ENCODE measurements around the gene ECHS1.

- TF ChIP-seq CTCF (IDR thresholded peaks at IDR 0.05; ENCODE audit: extremely low read depth in 1 of 2, insufficient read depth in 1 of 2, low read depth in 1 of 2, low read length in 2 of 2) = no peak
- no peak for TF ChIP-seq POLR2A (IDR thresholded peaks at IDR 0.05; ENCODE audit: low read depth, low read length)
- no peak for TF ChIP-seq EZH2 (IDR thresholded peaks at IDR 0.05; ENCODE audit: borderline replicate concordance, low read depth, low read length, severe bottlenecking)
- no peak for TF ChIP-seq POLR2AphosphoS5 (IDR thresholded peaks at IDR 0.05; ENCODE audit: insufficient read depth, low read depth, low read length)
- TF ChIP-seq MAX (IDR thresholded peaks at IDR 0.05; ENCODE audit: insufficient read depth, insufficient read length) = no peak
- TF ChIP-seq FOS (IDR thresholded peaks at IDR 0.05; ENCODE audit: borderline replicate concordance, insufficient read depth, low read length) = no peak
- TF ChIP-seq JUN (IDR thresholded peaks at IDR 0.05; ENCODE audit: borderline replicate concordance, insufficient read depth, insufficient read length, low read depth) = no peak
These were observed 30.2 kb downstream of the ECHS1 start for GRCh38 chr10:133342942-133343341.

Measured in endothelial cell of umbilical vein (primary cell).